NCI-H2107 (cell line): ENCODE results near the gene MALL.
"Not testable (repeated sequence)": the region's sequence is repeated elsewhere in the genome, so short reads cannot be mapped to it uniquely, and the experiment has no call there.

ENCODE experiments used
- DNase-seq: peaks from one replicate; lab custom pipeline; 2025; lab: John Stamatoyannopoulos, UW

The MALL gene

GRCh38 chr2:110120171-110121051 lies 4.8 kb upstream of the MALL start:
- DNase-seq, result no peak

GRCh38 chr2:110116033-110116710 lies 550 bp upstream of the MALL start:
- DNase-seq, result no peak

DNA sequence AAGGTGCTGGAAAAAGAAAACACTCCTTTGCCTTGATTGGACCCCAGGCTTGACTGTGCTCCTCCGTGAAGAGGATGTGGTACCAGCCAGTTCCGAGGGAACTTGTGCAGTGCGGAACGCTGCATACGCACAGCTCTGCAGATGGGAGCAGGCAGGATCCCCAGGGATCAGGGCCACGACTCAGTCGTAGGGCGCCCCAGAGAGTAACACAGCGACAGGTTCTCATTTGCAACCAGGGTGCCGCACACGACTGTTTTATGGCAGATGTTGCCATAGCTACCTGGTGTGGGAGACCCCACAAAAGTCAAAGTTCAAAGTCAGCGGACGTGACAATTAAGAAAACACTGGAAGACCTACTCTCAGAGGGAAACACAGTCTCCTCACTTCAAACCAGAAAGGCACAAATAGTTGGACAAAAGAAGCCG lies 779 bp downstream of the MALL start:
- no peak for DNase-seq

GRCh38 chr2:110113961-110114591 lies 1.5 kb downstream of the MALL start:
- DNase-seq, result no peak

DNA sequence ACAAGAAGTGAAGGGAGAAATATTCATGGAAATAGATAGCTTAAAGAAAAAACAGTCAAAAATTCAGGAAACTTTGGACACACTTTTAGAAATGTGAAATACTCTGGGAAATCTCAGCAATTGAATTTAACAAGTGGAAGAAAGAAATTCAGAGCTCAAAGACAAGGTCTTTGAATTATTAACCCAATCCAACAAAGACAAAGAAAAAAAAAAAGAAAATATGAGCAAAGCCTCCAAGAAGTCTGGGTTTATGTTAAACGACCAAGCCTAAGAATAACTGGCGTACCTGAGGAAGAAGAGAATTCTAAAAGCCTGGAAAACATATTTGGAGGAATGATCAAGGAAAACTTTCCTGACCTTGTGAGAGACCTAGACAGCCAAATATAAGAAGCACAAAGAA lies 7.3 kb downstream of the MALL start:
- not testable (repeated sequence) for DNase-seq

GRCh38 chr2:110107092-110108079 lies 8.2 kb downstream of the MALL start:
- DNase-seq, result no peak

GRCh38 chr2:110106642-110107041 lies 9.0 kb downstream of the MALL start:
- DNase-seq, result no peak

GRCh38 chr2:110105608-110106467 lies 9.8 kb downstream of the MALL start:
- DNase-seq, result no peak

DNA sequence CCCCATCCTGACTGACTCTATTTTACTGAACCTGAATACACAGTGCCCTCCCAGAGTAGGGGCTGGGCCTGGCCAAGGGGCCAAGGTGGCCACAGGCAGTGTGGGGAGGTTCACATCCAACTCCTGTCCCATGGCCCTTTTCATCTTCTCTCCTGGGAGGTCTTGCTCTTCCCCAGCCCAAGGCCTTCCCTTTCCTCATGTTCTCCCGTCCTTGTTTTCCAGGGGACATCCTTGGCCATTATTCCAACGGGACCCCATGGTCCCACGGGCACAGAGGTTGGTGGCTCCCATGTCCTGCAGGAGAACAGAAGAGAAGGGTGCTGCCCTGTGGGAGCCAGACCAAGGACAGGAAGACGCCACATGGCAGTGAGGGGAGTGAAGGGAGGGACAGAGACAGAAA lies 10.4 kb downstream of the MALL start:
- no peak for DNase-seq

DNA sequence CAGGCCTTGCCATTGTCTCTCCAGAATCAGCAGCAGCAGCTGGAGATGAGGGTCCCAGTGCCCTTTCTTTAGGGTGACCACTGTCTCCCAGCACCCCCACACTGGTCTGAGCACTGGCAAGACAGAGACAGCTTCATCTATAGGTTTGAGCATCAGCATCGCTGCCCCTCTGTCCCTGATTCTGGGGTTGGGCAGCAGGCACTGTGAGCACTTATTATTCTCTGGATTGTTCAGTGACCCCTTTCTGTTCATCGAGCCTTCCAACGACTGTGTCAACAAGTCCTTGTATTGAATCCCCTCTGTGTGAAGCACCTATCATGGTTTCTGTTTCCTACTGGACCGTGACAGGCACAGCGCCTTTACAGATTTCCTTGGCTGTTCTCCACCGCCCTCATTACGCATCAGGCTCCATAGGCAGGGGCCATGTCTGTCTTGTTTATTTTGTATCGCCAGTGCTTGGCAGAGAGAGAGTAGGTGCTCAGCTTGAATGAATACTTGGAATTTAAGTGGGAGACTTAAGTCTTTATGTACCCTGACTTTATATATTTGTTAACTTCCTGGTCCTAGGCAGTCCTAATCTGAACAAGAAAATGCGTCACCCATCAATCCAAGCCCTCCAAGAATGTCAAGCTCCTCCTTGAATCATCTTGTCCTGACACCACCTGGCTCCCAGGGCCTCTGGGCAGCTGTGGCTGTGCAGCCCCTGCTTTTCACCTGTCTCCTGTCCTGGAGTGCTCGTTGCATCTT lies 11.4 kb downstream of the MALL start:
- no peak for DNase-seq

DNA sequence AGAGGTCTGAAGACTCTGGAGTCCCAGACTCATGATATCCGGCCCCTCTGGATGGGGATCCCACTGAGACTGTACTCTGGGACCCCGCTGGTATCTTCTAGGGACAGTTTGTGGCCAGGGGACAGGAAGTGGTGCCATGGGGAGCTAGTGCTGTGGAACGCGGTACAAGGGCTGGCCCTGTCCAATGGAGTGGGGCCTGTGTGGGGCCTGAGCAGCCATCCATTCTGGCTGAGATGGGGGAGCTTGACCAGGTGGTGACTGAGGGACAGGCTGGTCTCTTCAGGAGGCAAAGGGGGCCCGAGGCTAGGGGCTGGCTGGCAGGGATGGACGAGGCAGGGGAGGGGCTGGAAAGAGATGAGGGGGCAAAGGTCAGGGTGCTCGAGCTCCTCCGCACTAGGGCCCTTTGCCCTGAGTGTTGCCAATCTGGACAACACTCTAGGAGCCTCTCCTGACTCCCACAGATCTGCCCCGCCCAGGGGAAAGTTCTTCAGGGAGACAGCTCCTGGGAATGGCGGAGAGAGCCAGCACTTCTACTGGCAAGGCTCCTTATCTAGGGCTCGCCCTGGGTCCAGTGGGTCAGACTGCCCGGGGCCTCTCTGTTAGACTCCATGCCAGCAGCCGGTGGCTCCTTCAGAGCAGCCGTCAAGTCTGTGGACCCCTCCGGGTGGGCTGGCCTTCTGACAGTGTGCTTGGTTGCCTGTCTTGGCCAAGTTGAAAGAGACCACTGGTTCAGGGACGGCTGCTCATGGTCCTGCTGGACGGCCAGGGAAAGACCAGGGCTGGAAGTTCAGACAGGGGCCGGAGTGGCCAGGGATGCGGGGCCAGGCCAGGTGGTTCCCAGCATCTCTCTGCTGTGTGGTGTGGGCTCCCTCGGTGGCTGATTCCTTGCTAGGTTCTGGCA lies 12.3 kb downstream of the MALL start:
- DNase-seq, result no peak

GRCh38 chr2:110101901-110102803 lies 13.5 kb downstream of the MALL start:
- no peak for DNase-seq

DNA sequence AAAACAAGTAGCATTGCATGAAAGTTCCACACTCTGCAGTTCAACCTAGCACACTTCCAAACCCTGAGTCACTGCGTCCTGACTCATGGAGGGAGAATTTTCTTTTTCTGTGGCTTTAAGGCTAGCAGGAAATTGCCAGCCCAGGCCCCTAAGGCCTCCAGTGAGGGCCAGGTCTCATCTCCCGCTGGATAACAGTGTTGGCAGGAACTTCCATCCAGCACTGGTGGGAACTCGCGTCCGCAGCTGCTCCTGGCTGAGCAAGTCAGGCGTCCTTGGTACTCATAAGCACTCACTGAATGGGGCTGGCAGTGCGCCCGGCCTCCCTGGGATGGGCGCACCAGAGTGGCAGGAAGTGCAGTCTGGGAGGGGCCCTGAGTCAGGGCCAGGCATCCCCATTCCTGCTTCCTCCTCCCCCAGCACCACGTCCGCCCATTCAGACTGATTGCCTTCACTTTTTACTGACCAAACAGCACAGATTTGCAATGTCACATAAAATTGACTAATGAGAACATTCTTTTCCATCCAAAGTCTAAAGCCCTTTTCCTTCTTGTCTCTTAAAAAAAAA lies 14.3 kb downstream of the MALL start:
- peak; percentile 69 for DNase-seq

DNA sequence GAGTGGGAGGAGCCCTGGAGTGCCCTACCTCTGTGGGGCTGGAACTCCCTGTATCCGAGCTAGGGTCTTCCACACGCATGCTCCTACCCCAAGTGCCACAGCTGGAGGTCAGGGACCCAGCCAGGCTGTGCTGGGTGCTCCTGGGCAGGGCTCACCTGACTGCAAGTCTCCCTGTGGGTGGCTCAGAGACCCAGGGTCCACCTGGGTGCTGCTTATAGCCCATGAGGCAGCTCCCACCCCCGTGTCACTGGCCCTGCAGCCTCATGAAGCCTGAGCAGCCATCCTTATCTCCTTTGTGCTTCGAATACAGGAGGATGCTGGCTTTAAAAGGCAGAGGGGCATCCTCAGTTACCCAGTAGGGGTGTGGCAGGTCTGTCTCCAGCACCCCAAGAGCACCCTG lies 14.7 kb downstream of the MALL start:
- not testable (repeated sequence) for DNase-seq

GRCh38 chr2:110100480-110100879 lies 15.1 kb downstream of the MALL start:
- DNase-seq, result no peak

GRCh38 chr2:110099471-110100225 lies 16.0 kb downstream of the MALL start:
- DNase-seq, result no peak

DNA sequence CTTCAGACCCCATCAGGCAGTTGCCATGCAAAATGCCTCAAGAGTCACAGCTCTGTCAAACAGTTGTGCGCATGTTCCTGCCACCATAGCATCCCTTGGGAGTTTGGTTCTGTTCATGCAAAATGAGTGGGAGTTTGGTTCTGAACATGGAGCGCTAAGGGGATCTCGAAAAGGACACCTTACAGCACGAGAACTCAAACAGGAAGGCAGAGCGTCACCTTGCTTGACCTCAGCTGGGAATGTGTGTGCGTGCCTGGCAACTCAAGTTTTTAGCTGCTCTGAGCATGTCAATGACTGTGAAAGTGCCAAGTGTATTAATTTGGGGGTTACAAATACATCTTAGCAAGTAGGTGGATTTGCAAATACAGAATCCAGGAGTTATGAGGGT lies 16.6 kb downstream of the MALL start:
- DNase-seq, result no peak
